ENCODE measurements around the gene MEF2D.

DNA sequence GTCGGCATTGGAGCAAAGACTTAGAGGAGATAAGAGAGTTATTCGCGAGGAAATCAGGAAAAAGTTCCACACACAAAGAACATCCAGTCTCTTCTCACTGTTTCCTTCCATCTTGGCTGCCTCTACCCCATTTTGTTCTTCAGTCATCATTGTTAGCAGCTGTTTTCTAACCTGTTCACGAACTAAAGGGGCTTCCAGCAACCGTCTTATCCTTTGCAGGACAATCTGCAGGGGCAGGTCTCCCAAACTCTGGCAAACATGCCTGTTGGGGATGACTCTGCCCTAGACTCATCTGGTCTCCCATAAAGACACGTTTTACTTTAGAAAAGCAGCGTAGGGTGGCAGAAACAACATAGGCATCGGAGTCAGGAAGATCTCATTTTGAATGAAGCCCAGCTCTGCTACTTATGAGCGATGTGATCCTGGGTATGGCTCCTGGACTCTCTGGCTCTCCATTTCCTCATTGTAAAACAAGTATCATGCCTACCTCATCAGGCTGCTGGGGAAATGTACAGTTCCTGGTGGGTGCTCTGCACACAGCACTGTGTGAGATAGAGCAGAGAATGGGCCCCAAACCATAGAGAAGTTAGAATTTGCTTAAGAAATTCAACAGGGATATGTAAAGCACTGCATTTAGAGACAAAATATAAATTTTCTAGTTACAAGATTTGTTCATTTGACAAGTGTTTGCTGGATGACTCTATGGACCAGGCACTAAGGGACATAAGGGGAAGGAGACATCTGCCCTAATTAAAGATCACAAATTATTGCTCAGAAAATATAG lies 59.7 kb downstream of the MEF2D start:
- no peak for TF ChIP-seq CTCF (IDR thresholded peaks at IDR 0.05)
- TF ChIP-seq POLR2A (IDR thresholded peaks at IDR 0.05): no peak

Measured in stomach (tissue), 4 donors.